K562 (cell line): ENCODE measurements around the gene CDKN1B. TPM values are rescaled to one million over a fixed set of nuclear protein-coding genes. Genes with fewer than 3 reads are reported as not detected.

Experiments
- BCLAF1 ChIP-seq, 2 experiments: fragments of 450-650 bp in 1 of 2; IDR thresholded peaks; 2 replicates each; pipeline ENCODE4 v1.6.1; 2011 to 2017; ENCODE audit warnings: low read depth in 2 of 2, antibody characterized with exemption in 1 of 2, borderline replicate concordance in 1 of 2, low read length in 1 of 2, mild to moderate bottlenecking in 1 of 2, mixed read lengths in 1 of 2; ENCODE audit not compliant: control insufficient read depth in 1 of 2
- FOXK2 ChIP-seq, 2 experiments: fragments of 450-650 bp; IDR thresholded peaks in 1 of 2; conservative IDR thresholded peaks in 1 of 2; 2 replicates each; pipeline ENCODE4 v1.6.1; 2016; ENCODE audit warnings: low read depth in 2 of 2, mild to moderate bottlenecking in 1 of 2
- FUS ChIP-seq: fragments of 200-400 bp; formaldehyde crosslinking; optimal IDR thresholded peaks from 2 replicates; pipeline ENCODE3; 2017; ENCODE audit warnings: low read depth, low read length
- NFRKB ChIP-seq: fragments of 450-650 bp; IDR thresholded peaks from 2 replicates; pipeline ENCODE4 v1.6.1; 2016; ENCODE audit warnings: low read depth
- PHTF2 ChIP-seq: fragments of 250-450 bp; sonication (Bioruptor Pico); IDR thresholded peaks from 2 replicates; pipeline ENCODE4 v1.5.0; 2021; ENCODE audit warnings: mild to moderate bottlenecking
- TSC22D4 ChIP-seq: fragments of 450-650 bp; IDR thresholded peaks from 2 replicates; pipeline ENCODE4 v1.6.1; 2016; ENCODE audit warnings: missing genetic modification characterization, missing biosample characterization, control low read depth
- U2AF1 ChIP-seq: fragments of 200-400 bp; formaldehyde crosslinking; optimal IDR thresholded peaks from 2 replicates; pipeline ENCODE3; 2017; ENCODE audit warnings: mild to moderate bottlenecking, low read depth, low read length, moderate library complexity
- ZFPM2 ChIP-seq: fragments of 250-450 bp; sonication (Bioruptor Pico); IDR thresholded peaks from 2 replicates; pipeline ENCODE4 v1.5.1; 2022; ENCODE audit warnings: mild to moderate bottlenecking
- ZNF197 ChIP-seq: fragments of 200-800 bp; sonication (Bioruptor generic); IDR thresholded peaks from 2 replicates; pipeline ENCODE4 v1.6.1; 2016; ENCODE audit warnings: low read depth, missing genetic modification characterization, missing compliant biosample characterization
- ZNF398 ChIP-seq: fragments of 250-450 bp; sonication (Bioruptor Pico); IDR thresholded peaks from 2 replicates; pipeline ENCODE4 v1.8.0; 2021; ENCODE audit warnings: moderate library complexity, mild to moderate bottlenecking, inconsistent platforms
- ZNF512 ChIP-seq: IDR thresholded peaks from 2 replicates; pipeline ENCODE4 v1.6.1; 2016; ENCODE audit warnings: missing genetic modification characterization, missing compliant biosample characterization
- ZNF586 ChIP-seq: fragments of 450-650 bp; formaldehyde crosslinking; conservative IDR thresholded peaks from 2 replicates; pipeline ENCODE4 v1.4.0; 2020; ENCODE audit warnings: mild to moderate bottlenecking, moderate library complexity
- polyA plus RNA-seq, 8 experiments: library from polyadenylated mRNA; depleted of rRNA in 4 of 8; stranded (reverse) in 5 of 8; unstranded in 3 of 8; fragments of >200 nt; fragmentation: Nextera tagmentation in 2 of 8; fragmentation: Illumina TruSeq in 1 of 8; extraction: Ambion mirVana in 2 of 8; extraction: Trizol in 1 of 8; gene quantifications; 2 replicates each; pipeline versions ENCODE4 v1.2.1 to v1.2.3, GENCODE V29; 2011 to 2014; ENCODE audit warnings: inconsistent platforms in 1 of 8, missing spikeins in 1 of 8
- total RNA-seq, 7 experiments: library from RNA; depleted of rRNA in 6 of 7; stranded (reverse); fragments of >200 nt in 6 of 7; fragmentation: Illumina TruSeq in 2 of 7; extraction: Trizol in 2 of 7; gene quantifications; 2 replicates each; pipeline versions ENCODE4 v1.2.1 to v1.2.3, GENCODE V29; 2011 to 2021; ENCODE audit warnings: low replicate concordance in 1 of 7

CDKN1B gene
- total and polyA plus RNA-seq, 9 of the 15 experiments (the other 6 are each of a cell fraction or from before 2014, with no cell fraction given), result 2.6 to 35.2 (median 15.5) TPM

GRCh38 chr12:12725086-12725955 is 8.2 kb downstream of the CDKN1B start (continued):
- TF ChIP-seq ZNF398 (CRISPR knock-in tag), result no peak
- no peak for TF ChIP-seq PHTF2 (CRISPR knock-in tag)
- no peak for TF ChIP-seq ZNF586 (CRISPR knock-in tag)
- TF ChIP-seq FUS, result no peak
- no peak for TF ChIP-seq ZFPM2
- peak in 1 of 2 experiments; percentile 39; a peak in 1 of 4 replicates for TF ChIP-seq FOXK2 (conservative IDR thresholded peaks at IDR 0.05 in 1 of 2, IDR thresholded peaks at IDR 0.05 in 1 of 2; ENCODE audit: low read depth in 2 of 2)
- no peak for TF ChIP-seq ZNF197 (CRISPR knock-in tag)
- no peak for TF ChIP-seq ZNF512 (tag)
- TF ChIP-seq BCLAF1 (IDR thresholded peaks at IDR 0.05; ENCODE audit: borderline replicate concordance in 1 of 2, control insufficient read depth in 1 of 2, low read depth in 2 of 2, low read length in 1 of 2), result no peak
- no peak for TF ChIP-seq NFRKB
- TF ChIP-seq TSC22D4, result no peak
- TF ChIP-seq U2AF1, result no peak
